HepG2 (cell line): ENCODE measurements around the gene SRSF3. TPM values are rescaled to one million over a fixed set of nuclear protein-coding genes. Genes with fewer than 3 reads are reported as not detected.

Source experiments
- ATAC-seq: fragments of 200-7000 bp; cut with Tn5 transposase; 3 replicates; pipeline ENCODE4 v1.9.1; 2020; ENCODE audit warnings: mild to moderate bottlenecking, moderate library complexity
- BruUV-seq: library from RNA; stranded (reverse); fragments of 400-500 nt; replicated peaks from 2 replicates; lab custom pipeline; 2021; lab: Mats Ljungman, UMichigan
- CTCF ChIA-PET: fragments of 300-600 bp; formaldehyde crosslinking; extraction: SDS; loops from one replicate; lab custom pipeline; 2021; ENCODE audit warnings: low total read pairs, inconsistent platforms, low intra/inter-chr PET ratio; lab: Yijun Ruan, JAX
- POLR2A ChIA-PET: fragments of 350-600 bp; sonication (Branson Sonifier 250); formaldehyde crosslinking; loops from one replicate; lab custom pipeline; 2020; ENCODE audit warnings: antibody characterized with exemption, inconsistent platforms; lab: Yijun Ruan, JAX
- DNase-seq: peaks from one replicate; pipeline ENCODE4 v3.0.0-alpha.2; 2015; ENCODE audit warnings: low spot score
- FAIRE-seq: peaks from 3 replicates; lab custom pipeline; 2011; peaks lifted over from hg19 to GRCh38; lab: Jason Lieb, UNC
- H2AFZ ChIP-seq: one replicate; pipeline ENCODE4 v1.6.1; 2011; ENCODE audit warnings: low read length, inconsistent platforms
- H3K27ac ChIP-seq: fragments of 300-600 bp; 3 replicates; pipeline ENCODE4 v1.8.0; 2011; ENCODE audit warnings: mixed run types, mild to moderate bottlenecking, mixed read lengths, low read length, inconsistent platforms; ENCODE audit not compliant: insufficient read depth; ENCODE audit errors: extremely low read length
- H3K27me3 ChIP-seq, 2 experiments: fragments of 200-600 bp in 1 of 2; 2 replicates in 1 of 2; 3 replicates in 1 of 2; pipeline versions ENCODE4 v1.6.0 to v1.8.0; 2011; ENCODE audit warnings: low read length in 2 of 2, mild to moderate bottlenecking in 2 of 2, moderate library complexity in 2 of 2, inconsistent platforms in 1 of 2; ENCODE audit not compliant: insufficient read depth in 2 of 2, control insufficient read depth in 1 of 2
- H3K36me3 ChIP-seq, 2 experiments: fragments of 200-600 bp in 1 of 2; replicated peaks in 1 of 2; 2 replicates in 1 of 2; 3 replicates in 1 of 2; pipeline versions ENCODE4 v1.5.1 to v1.8.0; 2011; ENCODE audit warnings: low read length in 2 of 2, inconsistent platforms in 1 of 2; ENCODE audit not compliant: insufficient read depth in 2 of 2, control insufficient read depth in 1 of 2
- H3K4me1 ChIP-seq: 2 replicates; pipeline ENCODE4 v1.5.1; 2012; ENCODE audit warnings: low read length, inconsistent platforms; ENCODE audit not compliant: insufficient read depth
- H3K4me2 ChIP-seq: 2 replicates; pipeline ENCODE4 v1.6.0; 2011; ENCODE audit warnings: low read depth, low read length, inconsistent platforms
- H3K4me3 ChIP-seq, 3 experiments: fragments of 200-600 bp in 1 of 3; sonication (generic), shearing (Covaris generic) in 1 of 3; replicated peaks in 1 of 3; 2 replicates each; pipeline ENCODE4 v1.5.1; 2011 to 2016; ENCODE audit warnings: low read length in 3 of 3, inconsistent platforms in 2 of 3, low read depth in 2 of 3, mild to moderate bottlenecking in 2 of 3, control low read depth in 1 of 3, mixed read lengths in 1 of 3; ENCODE audit not compliant: insufficient read depth in 1 of 3
- H3K79me2 ChIP-seq: one replicate; pipeline ENCODE4 v1.6.1; 2011; ENCODE audit warnings: low read length, inconsistent platforms; ENCODE audit not compliant: insufficient read depth
- H3K9ac ChIP-seq: 2 replicates; pipeline ENCODE4 v1.6.0; 2011; ENCODE audit warnings: mild to moderate bottlenecking, low read depth, low read length, inconsistent platforms; ENCODE audit not compliant: insufficient read depth
- H3K9me3 ChIP-seq: 2 replicates; pipeline ENCODE4 v1.5.1; 2012; ENCODE audit warnings: mild to moderate bottlenecking, low read length
- H4K20me1 ChIP-seq: 2 replicates; pipeline ENCODE4 v1.6.0; 2011; ENCODE audit warnings: inconsistent platforms, mild to moderate bottlenecking, low read length, moderate library complexity; ENCODE audit not compliant: insufficient read depth
- GPBP1L1 ChIP-seq: sonication (generic); formaldehyde crosslinking; IDR thresholded peaks from 2 replicates; pipeline ENCODE4 v1.5.0; 2020; ENCODE audit warnings: mild to moderate bottlenecking, missing genetic modification reagents
- TAF15 ChIP-seq: fragments of 200-400 bp; formaldehyde crosslinking; IDR thresholded peaks from one replicate; pipeline ENCODE4 v1.6.1; 2018; ENCODE audit warnings: mild to moderate bottlenecking, low read depth, low read length; ENCODE audit not compliant: poor library complexity, severe bottlenecking
- ZBTB40 ChIP-seq, 2 experiments: fragments of 450-650 bp in 1 of 2; sonication (generic) in 1 of 2; formaldehyde crosslinking in 1 of 2; IDR thresholded peaks; 2 replicates each; pipeline versions ENCODE4 v1.6.1 to v1.8.0; 2016 to 2022; ENCODE audit warnings: antibody characterized with exemption in 1 of 2, mild to moderate bottlenecking in 1 of 2, missing genetic modification reagents in 1 of 2
- ZNF24 ChIP-seq: fragments of 450-650 bp; IDR thresholded peaks from 2 replicates; pipeline ENCODE4 v1.6.1; 2017; ENCODE audit warnings: antibody characterized with exemption, mild to moderate bottlenecking
- WGBS: methylation state at CpG from one replicate; pipeline ENCODE4 v1.1.6; 2017; ENCODE audit warnings: low lambda C conversion rate; 5-methylcytosine and 5-hydroxymethylcytosine counted together
- in situ Hi-C: cut with HindIII; loops from 2 replicates; pipeline ENCODE4 v1.10.0; 2017; ENCODE audit warnings: low pct_unique_long_range_greater_than_20kb; ENCODE audit not compliant: extremely low pct_ligation_motif_present
- intact Hi-C: fragments of 100-400 bp; cut with micrococcal nuclease; formaldehyde crosslinking; loops from one replicate; pipeline ENCODE4 v1.10.0; 2022; ENCODE audit not compliant: unreplicated experiment
- polyA plus RNA-seq, 8 experiments: library from polyadenylated mRNA; depleted of rRNA in 3 of 8; stranded (reverse) in 7 of 8; unstranded in 1 of 8; fragments of >200 nt; fragmentation: Illumina TruSeq in 4 of 8; extraction: Trizol in 4 of 8; gene quantifications; 2 replicates each; pipeline versions ENCODE4 v1.2.1 to v1.2.3, GENCODE V29; 2011 to 2016; ENCODE audit warnings: low read depth in 4 of 8, missing spikeins in 1 of 8, mixed read lengths in 1 of 8; ENCODE audit not compliant: insufficient read depth in 1 of 8
- total RNA-seq, 5 experiments: library from RNA; depleted of rRNA; stranded (reverse); fragments of >200 nt; fragmentation: Illumina TruSeq; extraction: Trizol; gene quantifications; 2 replicates each; pipeline ENCODE4 v1.2.3, GENCODE V29; 2016; ENCODE audit warnings: low read depth in 1 of 5

Gene SRSF3
- total and polyA plus RNA-seq, 2 of the 13 experiments (the other 11 are each of a cell fraction or from before 2014, with no cell fraction given), result 206 to 684 TPM

GRCh38 chr6:36649086-36649485 is 54.9 kb downstream of the SRSF3 start:
- H2AFZ ChIP-seq, result no peak overlapping the region
- no peak overlapping the region for H3K9ac ChIP-seq
- DNase-seq (no peak), FAIRE-seq (peak; percentile 43), ATAC-seq (no peak)
- ChIA-PET CTCF (no interaction called here), POLR2A (interaction anchor here (1.8 kb wide), 1 partner anchor 27 kb away, joined by 5 read pairs; no protein-coding TSS in a partner anchor)
- H3K79me2 ChIP-seq, result no peaks in the 10 kb centered on the region
- no peaks in the 10 kb centered on the region for H3K9me3 ChIP-seq
- peaks cover 55% of the 10 kb centered on the region for H3K4me1 ChIP-seq
- no peak overlapping the region for H3K4me3 ChIP-seq
- no TSS peak for BruUV-seq
- H3K4me2 ChIP-seq, result no peak overlapping the region
- H4K20me1 ChIP-seq, result no peaks in the 10 kb centered on the region
- H3K27ac ChIP-seq, result no peak overlapping the region
- no peaks in the 10 kb centered on the region for H3K36me3 ChIP-seq
- H3K27me3 ChIP-seq, result peaks cover 0 to 26% of the 10 kb centered on the region in 2 experiments; a peak in 3 of 5 replicates
- no peak for TF ChIP-seq GPBP1L1 (CRISPR knock-in tag)
- in situ Hi-C loops (no loop called here), intact Hi-C loops (no loop called here)
- 61% methylated on average over 3 of the region's 3 CpGs for WGBS

GRCh38 chr6:36649701-36650484 is 55.7 kb downstream of the SRSF3 start:
- FAIRE-seq (peak; percentile 30), ATAC-seq (peak; percentile 38), DNase-seq (no peak)
- Histone ChIP-seq H2AFZ (peak overlapping the region; percentile 70), H3K27ac (no peak overlapping the region), H3K36me3 (no peaks in the 10 kb centered on the region), H4K20me1 (no peaks in the 10 kb centered on the region), H3K4me1 (peaks cover 47% of the 10 kb centered on the region), H3K9ac (peak overlapping the region; percentile 35), H3K27me3 (peaks cover 0 to 29% of the 10 kb centered on the region in 2 experiments; a peak in 3 of 5 replicates), H3K4me3 (peak overlapping the region in 1 of 3 experiments; percentile 8; a peak in 2 of 6 replicates), H3K4me2 (peak overlapping the region; percentile 66), H3K9me3 (no peaks in the 10 kb centered on the region), H3K79me2 (no peaks in the 10 kb centered on the region)
- POLR2A ChIA-PET, result interaction anchor here (1.8 to 6.0 kb wide), 3 partner anchors 17 to 28 kb away, joined by 5 to 33 read pairs (median 6); partner anchors contain the start of gene CDKN1A
- CTCF ChIA-PET, result no interaction called here
- 35% methylated on average over 13 of the region's 13 CpGs for WGBS
- intact Hi-C loops, result no loop called here
- in situ Hi-C loops, result no loop called here
- no TSS peak for BruUV-seq
- no peak for TF ChIP-seq ZBTB40 (IDR thresholded peaks at IDR 0.05)
- no peak for TF ChIP-seq ZBTB40 (CRISPR knock-in tag; IDR thresholded peaks at IDR 0.05)
- no peak for TF ChIP-seq TAF15
- no peak for TF ChIP-seq ZNF24
